Psoas muscle (tissue), 8 donors: ENCODE data around the gene EPN3. TPM values are rescaled to one million over a fixed set of nuclear protein-coding genes. Genes with fewer than 3 reads are reported as not detected.

Source experiments
- ATAC-seq, 4 donors: fragments of 200-7000 bp; cut with Tn5 transposase; one replicate each; pipeline ENCODE4 v1.9.1; 2020; ENCODE audit warnings: moderate library complexity in 3 of 4, mild to moderate bottlenecking in 2 of 4
- DNase-seq, 2 donors: peaks; one replicate each; pipeline ENCODE4 v3.0.0-alpha.2; 2020
- H3K27ac ChIP-seq: fragments of 200-600 bp; one replicate; pipeline ENCODE4 v1.8.0; 2022
- H3K27me3 ChIP-seq, 3 donors: fragments of 200-600 bp in 1 of 3; one replicate each; pipeline versions ENCODE4 v1.6.1 to v1.8.0; 2013 to 2022; ENCODE audit warnings: low read length in 2 of 3, mild to moderate bottlenecking in 2 of 3, moderate library complexity in 1 of 3; ENCODE audit not compliant: insufficient read depth in 3 of 3
- H3K36me3 ChIP-seq, 2 donors: fragments of 200-600 bp in 1 of 2; one replicate each; pipeline versions ENCODE4 v1.6.1 to v1.8.0; 2013 to 2022; ENCODE audit warnings: low read depth in 1 of 2, mild to moderate bottlenecking in 1 of 2, moderate library complexity in 1 of 2; ENCODE audit not compliant: insufficient read depth in 1 of 2
- H3K4me1 ChIP-seq: fragments of 200-600 bp; one replicate; pipeline ENCODE4 v1.8.0; 2022
- H3K4me3 ChIP-seq: fragments of 200-600 bp; one replicate; pipeline ENCODE4 v1.8.0; 2022; ENCODE audit warnings: mild to moderate bottlenecking
- H3K9me3 ChIP-seq: fragments of 200-600 bp; one replicate; pipeline ENCODE4 v1.8.0; 2022
- WGBS, 3 donors: extraction: QIAGEN DNeasy Blood & Tissue Kit; methylation state at CpG; one replicate each; pipeline versions ENCODE4 v1.1.6 to v1.1.7; 2013; 5-methylcytosine and 5-hydroxymethylcytosine counted together
- intact Hi-C, 2 donors: fragments of 100-400 bp; cut with DNase I; formaldehyde crosslinking; loops; one replicate each; pipeline versions ENCODE4 v1.11.0 to v1.14.2; 2022
- polyA plus RNA-seq, 3 donors: library from polyadenylated mRNA; stranded (reverse); fragments of 200-250 nt; gene quantifications; one replicate each; pipeline ENCODE4 v1.2.3, GENCODE V29; 2013
- total RNA-seq, 4 donors: library from RNA; stranded (reverse); fragmentation: NEBNext Ultra II Directional in 2 of 4; extraction: Animal tissue kit (Norgen Biotek cat#: 25700) in 2 of 4; gene quantifications; one replicate each; pipeline versions ENCODE4 v1.2.1 to v1.2.4, GENCODE V29; 2021 to 2023
- TF ChIP-seq, protein P1 (sequence below): fragments of 200-600 bp; IDR thresholded peaks from one replicate; pipeline ENCODE4 v1.8.0; 2022; ENCODE audit warnings: antibody characterized with exemption
- donor health status: healthy with polysubstance abuse.
- donor health status: DM: no; HTN: no; CAD: no; lungs with moderate emphysema.
- donor health status: Bipolar disorder and iron deficiency.
- donor health status: healthy.
- donor health status: DM: yes; HTN: yes; CAD: no.
- donor health status: DM: no; HTN: no; CAD: no.
- donor health status: DM: no; HTN: no; CAD: no.
- donor health status: DM: yes; HTN: yes; CAD: no.

EPN3 gene
- total and polyA plus RNA-seq, 7 donors, result 0.03 to 0.15 (median 0.12) TPM; not detected in 4

DNA sequence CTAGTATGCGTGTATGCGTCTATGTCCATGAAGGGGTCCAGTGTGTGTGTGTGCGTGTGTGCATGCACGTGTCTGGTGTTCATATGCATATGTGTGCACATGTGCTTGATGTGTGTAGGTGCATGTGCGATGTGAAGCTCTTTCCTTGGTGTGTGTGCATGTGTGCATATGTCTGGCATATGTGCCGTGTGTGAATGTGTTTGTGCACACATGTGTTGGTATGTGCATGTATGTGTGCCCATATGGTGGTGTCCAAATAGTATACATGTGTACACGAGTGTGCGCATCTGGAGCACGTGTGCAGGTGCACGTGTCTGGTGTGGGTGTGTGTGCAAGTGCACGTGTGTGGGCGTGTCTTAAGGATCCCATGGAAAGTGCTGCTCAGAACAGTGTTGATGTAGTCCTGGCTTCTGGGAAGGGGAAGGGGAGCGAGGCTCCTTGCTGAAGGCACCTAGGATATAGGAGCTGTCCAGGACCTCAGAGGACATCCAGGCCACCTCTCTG, 45.0 kb downstream of the EPN3 start:
- intact Hi-C loops, result no loop called here
- Histone ChIP-seq H3K4me1 (no peaks in the 10 kb centered on the region), H3K4me3 (no peak overlapping the region), H3K9me3 (no peaks in the 10 kb centered on the region), H3K27me3 (peaks cover 0 to 3% (median 0%) of the 10 kb centered on the region in 3 donors), H3K36me3 (no peaks in the 10 kb centered on the region), H3K27ac (no peak overlapping the region)
- no peak for ATAC-seq
- TF ChIP-seq, protein P1, sequence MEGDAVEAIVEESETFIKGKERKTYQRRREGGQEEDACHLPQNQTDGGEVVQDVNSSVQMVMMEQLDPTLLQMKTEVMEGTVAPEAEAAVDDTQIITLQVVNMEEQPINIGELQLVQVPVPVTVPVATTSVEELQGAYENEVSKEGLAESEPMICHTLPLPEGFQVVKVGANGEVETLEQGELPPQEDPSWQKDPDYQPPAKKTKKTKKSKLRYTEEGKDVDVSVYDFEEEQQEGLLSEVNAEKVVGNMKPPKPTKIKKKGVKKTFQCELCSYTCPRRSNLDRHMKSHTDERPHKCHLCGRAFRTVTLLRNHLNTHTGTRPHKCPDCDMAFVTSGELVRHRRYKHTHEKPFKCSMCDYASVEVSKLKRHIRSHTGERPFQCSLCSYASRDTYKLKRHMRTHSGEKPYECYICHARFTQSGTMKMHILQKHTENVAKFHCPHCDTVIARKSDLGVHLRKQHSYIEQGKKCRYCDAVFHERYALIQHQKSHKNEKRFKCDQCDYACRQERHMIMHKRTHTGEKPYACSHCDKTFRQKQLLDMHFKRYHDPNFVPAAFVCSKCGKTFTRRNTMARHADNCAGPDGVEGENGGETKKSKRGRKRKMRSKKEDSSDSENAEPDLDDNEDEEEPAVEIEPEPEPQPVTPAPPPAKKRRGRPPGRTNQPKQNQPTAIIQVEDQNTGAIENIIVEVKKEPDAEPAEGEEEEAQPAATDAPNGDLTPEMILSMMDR, result no peak
- no peak for DNase-seq
- WGBS, 3 donors, result 90 to 93% (median 91%) methylated on average over 13 of the region's 13 CpGs

DNA sequence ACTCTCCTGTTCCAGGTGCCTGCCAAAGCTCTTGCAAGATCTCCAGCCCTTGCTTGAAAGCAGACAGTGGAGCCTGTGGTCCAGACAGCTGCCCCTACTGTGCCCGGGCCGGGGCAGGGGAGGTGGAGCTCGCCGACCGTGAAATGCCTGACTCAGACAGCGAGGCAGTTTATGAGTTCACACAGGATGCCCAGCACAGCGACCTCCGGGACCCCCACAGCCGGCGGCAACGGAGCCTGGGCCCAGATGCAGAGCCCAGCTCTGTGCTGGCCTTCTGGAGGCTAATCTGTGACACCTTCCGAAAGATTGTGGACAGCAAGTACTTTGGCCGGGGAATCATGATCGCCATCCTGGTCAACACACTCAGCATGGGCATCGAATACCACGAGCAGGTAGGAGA, 45.6 kb downstream of the EPN3 start:
- Histone ChIP-seq H3K27me3 (peaks cover 0 to 3% (median 0%) of the 10 kb centered on the region in 3 donors), H3K9me3 (no peaks in the 10 kb centered on the region), H3K36me3 (no peaks in the 10 kb centered on the region), H3K27ac (no peak overlapping the region), H3K4me3 (no peak overlapping the region), H3K4me1 (no peaks in the 10 kb centered on the region)
- no peak for ATAC-seq
- WGBS, 3 donors, result 68 to 75% (median 74%) methylated on average over 16 of the region's 16 CpGs
- no peak for DNase-seq
- intact Hi-C loops, result no loop called here
- TF ChIP-seq, protein P1, result no peak

DNA sequence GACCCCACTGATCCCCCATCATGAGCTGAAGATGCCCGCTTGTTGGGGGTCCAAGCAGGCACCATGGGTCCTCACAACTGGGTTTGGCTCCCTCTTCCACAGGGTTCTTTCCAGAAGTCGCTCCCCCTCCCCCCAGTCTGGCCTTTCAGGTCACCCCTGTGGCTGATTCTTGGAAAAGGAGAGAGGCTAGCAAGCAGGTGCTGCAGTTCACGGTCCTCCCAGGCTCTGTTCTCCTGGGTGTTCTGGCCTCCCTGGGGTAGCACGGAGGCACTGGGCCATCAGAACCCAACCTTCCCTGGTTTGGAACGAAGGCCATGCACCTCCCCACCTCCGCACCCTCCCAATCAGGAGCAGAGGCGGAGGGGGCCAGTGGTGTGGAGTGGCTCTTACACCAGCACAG, 46.9 kb downstream of the EPN3 start:
- intact Hi-C loops, result no loop called here
- TF ChIP-seq, protein P1, result no peak
- H3K4me1 ChIP-seq, result no peaks in the 10 kb centered on the region
- DNase-seq (no peak), ATAC-seq (no peak)
- no peak overlapping the region for H3K27ac ChIP-seq
- no peaks in the 10 kb centered on the region for H3K36me3 ChIP-seq
- H3K9me3 ChIP-seq, result no peaks in the 10 kb centered on the region
- H3K27me3 ChIP-seq, result peaks cover 0 to 3% (median 0%) of the 10 kb centered on the region in 3 donors
- WGBS, 3 donors, result 83 to 93% (median 90%) methylated on average over 7 of the region's 7 CpGs
- H3K4me3 ChIP-seq, result no peak overlapping the region

DNA sequence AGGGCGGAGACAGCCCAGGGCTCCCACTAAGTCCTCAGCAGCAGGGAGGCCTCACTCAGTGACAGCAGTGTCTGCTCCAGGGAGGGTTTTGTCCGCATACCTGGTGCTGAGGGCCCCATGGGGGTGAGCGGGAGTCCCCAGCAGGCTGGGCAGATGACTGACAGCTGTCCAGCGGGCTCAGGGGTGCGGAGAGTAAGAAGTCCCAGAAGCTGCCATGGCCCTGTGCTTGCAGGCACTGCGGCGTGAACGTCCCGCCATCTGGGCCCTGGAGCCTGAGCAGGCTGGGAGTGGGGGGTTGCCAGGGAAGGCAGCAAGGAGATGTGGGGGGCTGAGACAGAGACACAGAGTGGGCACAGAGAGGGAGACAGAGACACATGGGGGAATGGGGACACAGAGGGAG, 48.1 kb downstream of the EPN3 start:
- intact Hi-C loops, result no loop called here
- peaks cover 0 to 3% (median 0%) of the 10 kb centered on the region in 3 donors for H3K27me3 ChIP-seq
- DNase-seq, result no peak
- H3K9me3 ChIP-seq, result no peaks in the 10 kb centered on the region
- TF ChIP-seq, protein P1, result no peak
- no peak overlapping the region for H3K27ac ChIP-seq
- no peak for ATAC-seq
- H3K4me3 ChIP-seq, result no peak overlapping the region
- WGBS, 3 donors, result 90 to 93% (median 92%) methylated on average over 9 of the region's 9 CpGs
- no peaks in the 10 kb centered on the region for H3K4me1 ChIP-seq
- H3K36me3 ChIP-seq, result no peaks in the 10 kb centered on the region

DNA sequence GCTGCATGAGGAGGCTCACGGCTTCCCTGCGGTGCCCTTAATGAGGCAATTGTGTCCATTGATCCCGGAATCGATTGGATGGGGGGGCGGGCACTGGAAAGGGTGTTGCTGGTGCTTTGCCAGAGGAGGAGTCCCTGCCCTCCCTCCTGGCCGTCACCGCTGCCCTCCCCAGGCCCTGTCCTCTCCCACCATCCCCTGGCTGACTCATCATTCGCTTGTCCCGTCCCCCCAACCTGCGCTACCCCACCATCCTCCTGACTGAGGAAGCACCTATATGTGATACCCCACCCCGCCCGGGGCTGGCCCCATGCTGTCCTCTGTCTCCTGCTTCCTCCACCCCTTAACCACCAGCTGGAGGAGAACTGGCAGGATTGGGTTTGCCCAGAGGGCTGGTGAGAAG, 48.8 kb downstream of the EPN3 start:
- Histone ChIP-seq H3K27me3 (peaks cover 0 to 3% (median 0%) of the 10 kb centered on the region in 3 donors), H3K36me3 (no peaks in the 10 kb centered on the region), H3K4me3 (no peak overlapping the region), H3K9me3 (no peaks in the 10 kb centered on the region), H3K4me1 (no peaks in the 10 kb centered on the region), H3K27ac (no peak overlapping the region)
- intact Hi-C loops, result no loop called here
- DNase-seq (no peak), ATAC-seq (no peak)
- TF ChIP-seq, protein P1, result no peak
- 92 to 95% (median 95%) methylated on average over 12 of the region's 12 CpGs for WGBS, 3 donors
